KMS-11 (cell line): ENCODE results near the gene HPSE2.

Source experiments
- H2AFZ ChIP-seq: fragments of 200-600 bp; sonication (generic); 2 replicates; pipeline ENCODE4 v1.6.1; 2016; ENCODE audit warnings: antibody characterized with exemption, mixed run types, low read depth
- H3K27ac ChIP-seq: fragments of 200-600 bp; sonication (generic); 2 replicates; pipeline ENCODE4 v1.6.1; 2016; ENCODE audit warnings: mild to moderate bottlenecking, mixed run types
- H3K27me3 ChIP-seq: fragments of 200-600 bp; sonication (generic); 2 replicates; pipeline ENCODE4 v1.6.1; 2017; ENCODE audit warnings: mild to moderate bottlenecking, low read depth, mixed run types, moderate library complexity; ENCODE audit not compliant: insufficient read depth
- H3K36me3 ChIP-seq: fragments of 200-600 bp; sonication (generic); 2 replicates; pipeline ENCODE4 v1.6.1; 2017; ENCODE audit warnings: mild to moderate bottlenecking, mixed run types; ENCODE audit not compliant: insufficient read depth
- H3K4me1 ChIP-seq: fragments of 200-600 bp; sonication (generic); 2 replicates; pipeline ENCODE4 v1.6.1; 2016; ENCODE audit warnings: mild to moderate bottlenecking, low read depth, mixed run types; ENCODE audit not compliant: poor library complexity, severe bottlenecking
- H3K4me2 ChIP-seq: fragments of 200-600 bp; sonication (generic); 2 replicates; pipeline ENCODE4 v1.7.0; 2016; ENCODE audit warnings: mild to moderate bottlenecking, mixed run types
- H3K4me3 ChIP-seq: fragments of 200-600 bp; sonication (generic); IDR thresholded peaks from 2 replicates; pipeline ENCODE4 v1.6.1; 2017; ENCODE audit warnings: low read depth, low read length, mixed read lengths; ENCODE audit not compliant: insufficient read depth
- H3K79me2 ChIP-seq: fragments of 200-600 bp; sonication (generic); 2 replicates; pipeline ENCODE4 v1.6.1; 2016; ENCODE audit warnings: low read depth, mixed run types; ENCODE audit not compliant: insufficient read depth
- H3K9ac ChIP-seq: fragments of 200-600 bp; sonication (generic); 2 replicates; pipeline ENCODE4 v1.6.1; 2016; ENCODE audit warnings: mild to moderate bottlenecking, mixed run types
- H4K20me1 ChIP-seq: fragments of 200-600 bp; sonication (generic); 2 replicates; pipeline ENCODE4 v1.6.1; 2016; ENCODE audit warnings: mild to moderate bottlenecking, mixed run types; ENCODE audit not compliant: insufficient read depth
- TF ChIP-seq, protein P1 (sequence below): fragments of 200-600 bp; sonication (generic); conservative IDR thresholded peaks from 2 replicates; pipeline ENCODE4 v1.6.1; 2017; ENCODE audit warnings: low read depth, mild to moderate bottlenecking, antibody characterized with exemption, low read length, moderate library complexity, mixed read lengths

Gene HPSE2

DNA sequence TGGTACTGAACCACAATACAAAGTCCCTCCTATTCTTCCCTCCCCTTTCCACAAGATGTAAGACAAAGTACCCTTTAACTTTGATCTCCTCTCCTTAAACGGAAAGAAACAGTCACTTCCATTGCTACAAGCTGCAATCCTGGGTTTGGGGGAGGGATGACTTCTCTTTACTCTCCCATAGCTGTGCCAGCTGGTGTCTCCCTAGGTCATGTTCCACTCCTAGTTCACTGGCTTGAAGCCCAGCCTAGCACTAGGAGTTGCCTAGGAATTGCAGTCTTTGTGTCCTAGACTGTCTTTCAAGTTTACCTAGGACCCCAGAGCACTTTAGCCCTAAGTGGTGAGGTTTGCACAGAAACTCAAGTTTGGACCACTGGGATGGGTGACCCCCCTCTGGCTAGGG, 311.1 kb downstream of the HPSE2 start:
- Histone ChIP-seq H3K4me1 (no peaks in the 10 kb centered on the region), H3K9ac (no peak overlapping the region), H3K4me2 (no peak overlapping the region), H3K4me3 (no peak overlapping the region), H2AFZ (no peak overlapping the region), H3K27me3 (no peaks in the 10 kb centered on the region), H3K27ac (no peak overlapping the region), H3K79me2 (no peaks in the 10 kb centered on the region), H3K36me3 (no peaks in the 10 kb centered on the region), H4K20me1 (no peaks in the 10 kb centered on the region)
- TF ChIP-seq, protein P1, sequence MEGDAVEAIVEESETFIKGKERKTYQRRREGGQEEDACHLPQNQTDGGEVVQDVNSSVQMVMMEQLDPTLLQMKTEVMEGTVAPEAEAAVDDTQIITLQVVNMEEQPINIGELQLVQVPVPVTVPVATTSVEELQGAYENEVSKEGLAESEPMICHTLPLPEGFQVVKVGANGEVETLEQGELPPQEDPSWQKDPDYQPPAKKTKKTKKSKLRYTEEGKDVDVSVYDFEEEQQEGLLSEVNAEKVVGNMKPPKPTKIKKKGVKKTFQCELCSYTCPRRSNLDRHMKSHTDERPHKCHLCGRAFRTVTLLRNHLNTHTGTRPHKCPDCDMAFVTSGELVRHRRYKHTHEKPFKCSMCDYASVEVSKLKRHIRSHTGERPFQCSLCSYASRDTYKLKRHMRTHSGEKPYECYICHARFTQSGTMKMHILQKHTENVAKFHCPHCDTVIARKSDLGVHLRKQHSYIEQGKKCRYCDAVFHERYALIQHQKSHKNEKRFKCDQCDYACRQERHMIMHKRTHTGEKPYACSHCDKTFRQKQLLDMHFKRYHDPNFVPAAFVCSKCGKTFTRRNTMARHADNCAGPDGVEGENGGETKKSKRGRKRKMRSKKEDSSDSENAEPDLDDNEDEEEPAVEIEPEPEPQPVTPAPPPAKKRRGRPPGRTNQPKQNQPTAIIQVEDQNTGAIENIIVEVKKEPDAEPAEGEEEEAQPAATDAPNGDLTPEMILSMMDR: no peak

DNA sequence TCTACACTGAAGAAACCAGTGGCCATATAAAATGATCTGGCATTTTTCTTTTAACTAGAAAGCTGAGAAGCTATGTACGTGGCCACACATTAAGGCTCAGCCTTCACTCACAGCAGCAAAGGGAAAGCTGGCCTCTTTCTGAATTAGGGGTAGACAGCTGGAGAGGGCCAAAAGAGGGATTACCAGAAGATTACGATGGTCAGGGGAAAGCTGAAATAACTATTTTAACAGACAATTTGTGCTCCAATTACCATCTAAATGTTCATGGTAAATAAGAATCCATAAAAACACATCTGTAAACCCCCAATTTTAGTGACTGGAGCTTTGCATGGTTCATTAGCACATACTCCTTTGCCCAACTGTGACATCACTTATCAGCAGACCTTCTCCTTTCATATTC, 314.3 kb downstream of the HPSE2 start:
- Histone ChIP-seq H3K4me2 (no peak overlapping the region), H3K27me3 (no peaks in the 10 kb centered on the region), H3K36me3 (no peaks in the 10 kb centered on the region), H3K9ac (no peak overlapping the region), H4K20me1 (no peaks in the 10 kb centered on the region), H3K4me3 (no peak overlapping the region), H3K4me1 (no peaks in the 10 kb centered on the region), H3K27ac (no peak overlapping the region), H3K79me2 (no peaks in the 10 kb centered on the region), H2AFZ (no peak overlapping the region)
- TF ChIP-seq, protein P1: no peak

DNA sequence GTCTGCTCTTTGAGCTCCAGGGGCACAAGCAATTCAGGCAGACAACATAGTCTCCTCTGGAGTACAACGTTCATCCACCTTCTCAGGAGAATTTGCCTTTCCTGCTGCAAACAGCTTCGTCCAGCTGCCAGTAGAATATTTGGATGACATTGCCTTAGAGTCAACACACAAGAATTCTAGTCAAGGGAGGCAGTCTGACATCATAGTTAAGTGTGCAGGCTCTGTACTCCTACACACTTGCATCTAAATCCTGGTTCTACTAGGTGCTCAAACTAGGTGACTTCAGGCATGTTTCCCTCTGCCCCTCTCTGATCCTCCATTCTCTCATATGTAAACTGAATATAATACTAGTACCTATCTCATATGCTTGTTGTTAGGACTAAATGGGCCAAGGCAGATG, 314.8 kb downstream of the HPSE2 start:
- Histone ChIP-seq H3K4me3 (no peak overlapping the region), H3K27me3 (no peaks in the 10 kb centered on the region), H3K79me2 (no peaks in the 10 kb centered on the region), H3K9ac (no peak overlapping the region), H3K36me3 (no peaks in the 10 kb centered on the region), H3K4me2 (no peak overlapping the region), H4K20me1 (no peaks in the 10 kb centered on the region), H2AFZ (no peak overlapping the region), H3K27ac (no peak overlapping the region), H3K4me1 (no peaks in the 10 kb centered on the region)
- TF ChIP-seq, protein P1: no peak

DNA sequence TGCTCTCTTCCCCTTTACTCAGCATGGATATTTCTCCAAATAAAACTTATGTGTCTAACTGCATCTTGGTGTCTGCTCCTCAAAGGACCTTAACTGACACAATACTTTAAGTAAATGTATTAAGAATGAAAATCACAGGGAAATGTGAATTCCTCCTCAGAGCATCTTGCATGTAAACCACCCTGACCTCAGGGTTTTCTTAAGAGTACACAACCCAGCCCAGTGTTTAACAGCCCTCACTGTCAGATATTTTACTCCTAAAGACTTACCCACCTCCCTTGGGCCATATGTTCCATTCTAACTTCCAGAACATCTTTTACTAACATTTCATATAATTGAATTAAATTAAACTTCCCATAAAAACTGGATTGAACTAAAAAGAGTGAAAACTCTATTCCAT, 315.3 kb downstream of the HPSE2 start:
- Histone ChIP-seq H3K27me3 (no peaks in the 10 kb centered on the region), H4K20me1 (no peaks in the 10 kb centered on the region), H3K27ac (no peak overlapping the region), H3K36me3 (no peaks in the 10 kb centered on the region), H3K4me3 (no peak overlapping the region), H3K4me1 (no peaks in the 10 kb centered on the region), H3K4me2 (no peak overlapping the region), H3K79me2 (no peaks in the 10 kb centered on the region), H2AFZ (no peak overlapping the region), H3K9ac (no peak overlapping the region)
- TF ChIP-seq, protein P1: no peak

DNA sequence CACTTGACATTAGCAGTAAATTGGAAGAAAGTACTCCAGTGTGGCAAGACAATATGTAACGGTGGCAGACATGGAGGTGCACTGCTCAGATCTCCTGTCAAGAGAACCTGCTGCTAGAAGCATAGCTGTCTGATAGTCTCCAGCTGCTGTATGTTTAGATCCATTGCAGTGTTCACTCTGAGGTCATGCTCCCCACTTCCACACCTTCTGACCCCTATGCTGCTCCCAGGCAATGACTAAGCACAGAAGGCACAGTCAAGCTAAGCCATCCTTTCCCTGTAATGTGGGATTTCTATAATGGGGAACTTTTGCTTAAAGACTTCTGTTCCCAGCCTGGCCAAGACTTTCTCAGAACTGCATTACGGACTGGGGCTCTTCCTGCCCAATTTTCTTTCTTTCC, 315.8 kb downstream of the HPSE2 start:
- TF ChIP-seq, protein P1: no peak
- Histone ChIP-seq H3K4me2 (no peak overlapping the region), H2AFZ (no peak overlapping the region), H3K4me3 (no peak overlapping the region), H3K4me1 (no peaks in the 10 kb centered on the region), H4K20me1 (no peaks in the 10 kb centered on the region), H3K27me3 (no peaks in the 10 kb centered on the region), H3K79me2 (no peaks in the 10 kb centered on the region), H3K36me3 (no peaks in the 10 kb centered on the region), H3K27ac (no peak overlapping the region), H3K9ac (no peak overlapping the region)
